ENCODE data around the gene SKA2. TPM values are rescaled to one million over a fixed set of nuclear protein-coding genes. Genes with fewer than 3 reads are reported as not detected.

SKA2 gene
- total and polyA plus RNA-seq, 2 experiments from 2014 or later, result 50.5 to 140 TPM

- ATAC-seq (no peak), DNase-seq (ENCODE audit: low spot score) (no peak)
- Mint-ChIP-seq H3K9me3 (no peaks in the 10 kb centered on the region), H3K36me3 (ENCODE audit: low read depth) (peaks cover 37% of the 10 kb centered on the region), H3K27me3 (ENCODE audit: insufficient read depth, low read depth, poor library complexity) (peaks cover 6% of the 10 kb centered on the region), H3K4me1 (no peaks in the 10 kb centered on the region; the same call in 2 of the 3 replicates), H3K27ac (no peak overlapping the region), H3K4me3 (no peak overlapping the region)
- H3K79me2 ChIP-seq (replicated peaks; ENCODE audit: insufficient read depth), result no peaks in the 10 kb centered on the region
- H3K9me2 ChIP-seq (ENCODE audit: insufficient read depth), result no peaks in the 10 kb centered on the region
- no peak overlapping the region for H3K27ac ChIP-seq (ENCODE audit: low read depth)
- no peaks in the 10 kb centered on the region for H3K27me3 ChIP-seq (ENCODE audit: insufficient read depth)
- H3K36me3 ChIP-seq (ENCODE audit: insufficient read depth), result peaks cover 8% of the 10 kb centered on the region
- H3F3A ChIP-seq (replicated peaks; ENCODE audit: low read depth), result no peaks in the 10 kb centered on the region
- no peaks in the 10 kb centered on the region for H4K20me1 ChIP-seq (replicated peaks; ENCODE audit: insufficient read depth)
- TF ChIP-seq EZH2phosphoT487 (IDR thresholded peaks at IDR 0.05; ENCODE audit: unreplicated experiment) (no peak), CREB1 (CRISPR knock-in tag; IDR thresholded peaks at IDR 0.05; ENCODE audit: low read depth) (no peak), ZNF462 (CRISPR knock-in tag; IDR thresholded peaks at IDR 0.05) (no peak), STAT1 (IDR thresholded peaks at IDR 0.05; ENCODE audit: unreplicated experiment) (no peak), ETS1 (IDR thresholded peaks at IDR 0.05) (no peak), ZNF331 (CRISPR knock-in tag; IDR thresholded peaks at IDR 0.05; ENCODE audit: low read depth) (no peak), NANOG (IDR thresholded peaks at IDR 0.05; ENCODE audit: borderline replicate concordance) (no peak), POLR2AphosphoS5 (IDR thresholded peaks at IDR 0.05; ENCODE audit: low read depth) (no peak), REST (IDR thresholded peaks at IDR 0.05; ENCODE audit: unreplicated experiment) (no peak), ZNF114 (CRISPR knock-in tag; IDR thresholded peaks at IDR 0.05) (no peak), CTCF (conservative IDR thresholded peaks at IDR 0.05; ENCODE audit: low read depth in 2 of 2) (no peak), JUNB (IDR thresholded peaks at IDR 0.05; ENCODE audit: unreplicated experiment) (no peak), EZH2 (IDR thresholded peaks at IDR 0.05; ENCODE audit: low read depth, unreplicated experiment) (no peak)
- H3K4me1 ChIP-seq (ENCODE audit: insufficient read depth), result no peaks in the 10 kb centered on the region
- no peak overlapping the region for H2AFZ ChIP-seq
- no peak overlapping the region for H3K4me3 ChIP-seq
- H3K4me2 ChIP-seq, result no peak overlapping the region
Observed at GRCh38 chr17:59181481-59181880, 26.5 kb upstream of the SKA2 start.

Data from GM23338 (cell line).